Esophagus mucosa (tissue), 1 donor: ENCODE data around the gene AGFG1. TPM values are rescaled to one million over a fixed set of nuclear protein-coding genes. Genes with fewer than 3 reads are reported as not detected.

Source experiments
- ATAC-seq: fragments of 200-7000 bp; cut with Tn5 transposase; one replicate; pipeline ENCODE4 v1.9.1; 2020
- total RNA-seq: library from RNA; stranded (reverse); gene quantifications from one replicate; pipeline ENCODE4 v1.2.4, GENCODE V29; 2023
- donor health status: DM: yes; HTN: yes; CAD: no.

Gene AGFG1
- total RNA-seq, 1 donor from 2014 or later: 62.4 TPM

DNA sequence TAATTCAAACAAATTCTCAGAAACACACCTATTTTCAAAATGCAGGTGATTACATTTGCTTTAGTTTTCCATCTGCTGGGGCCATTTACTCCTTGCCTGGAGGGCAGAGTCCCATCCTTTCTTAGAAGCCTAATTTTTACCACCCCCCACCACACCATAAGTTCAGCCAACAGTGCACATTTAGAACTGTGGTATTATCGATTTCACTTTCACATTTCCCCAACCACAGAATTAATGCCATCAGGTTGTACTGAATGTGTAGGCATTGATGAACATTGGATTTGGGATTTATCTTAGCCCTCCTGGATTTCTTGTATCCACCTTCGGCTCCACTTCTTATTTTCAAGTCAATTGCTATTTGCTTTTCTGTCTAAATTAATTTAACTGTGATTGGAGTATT lies 138.2 kb downstream of the AGFG1 start:
- no peak for ATAC-seq

Other genes starting within 250 kb of the AGFG1 start
- gene MFF, start 146.9 kb upstream of the AGFG1 start, total RNA-seq: 45.7 TPM
- not detected for gene TM4SF20, start 92.8 kb upstream of the AGFG1 start, total RNA-seq
- not detected for gene SCYGR1, start 84.2 kb upstream of the AGFG1 start, total RNA-seq
- gene SCYGR2, start 126.7 kb downstream of the AGFG1 start, total RNA-seq: not detected
- not detected for gene SCYGR3, start 142.7 kb downstream of the AGFG1 start, total RNA-seq
- not detected for gene SCYGR4, start 145.3 kb downstream of the AGFG1 start, total RNA-seq
- not detected for gene SCYGR5, start 194.6 kb downstream of the AGFG1 start, total RNA-seq
- 1.5 TPM for gene SLC19A3, start 245.9 kb downstream of the AGFG1 start, total RNA-seq